GM21619 (cell line): ENCODE results near the gene HELZ.
"Not testable (repeated sequence)": the region's sequence is repeated elsewhere in the genome, so short reads cannot be mapped to it uniquely, and the experiment has no call there.

ENCODE experiments used
- ATAC-seq: cut with Tn5 transposase; IDR thresholded peaks from one replicate; pipeline ENCODE4 v1.9.1; 2021; ENCODE audit not compliant: unreplicated experiment

Gene HELZ

GRCh38 chr17:67271187-67271586 lies 26.2 kb upstream of the HELZ start:
- not testable (repeated sequence) for ATAC-seq

GRCh38 chr17:67270416-67270815 lies 25.4 kb upstream of the HELZ start:
- ATAC-seq, result no peak

GRCh38 chr17:67266496-67266895 lies 21.5 kb upstream of the HELZ start:
- ATAC-seq, result no peak

- ATAC-seq, result no peak
Measured at GRCh38 chr17:67265436-67266019, 20.5 kb upstream of the HELZ start.

GRCh38 chr17:67262435-67263117 lies 17.6 kb upstream of the HELZ start:
- no peak for ATAC-seq

GRCh38 chr17:67260170-67260987 lies 15.4 kb upstream of the HELZ start:
- no peak for ATAC-seq

GRCh38 chr17:67258821-67259468 lies 13.9 kb upstream of the HELZ start:
- ATAC-seq, result no peak

- no peak for ATAC-seq
Measured at GRCh38 chr17:67256075-67256732, 11.2 kb upstream of the HELZ start.

GRCh38 chr17:67253384-67253783 lies 8.4 kb upstream of the HELZ start:
- no peak for ATAC-seq

GRCh38 chr17:67251586-67251985 lies 6.6 kb upstream of the HELZ start:
- not testable (repeated sequence) for ATAC-seq

- no peak for ATAC-seq
Measured at GRCh38 chr17:67248291-67248690, 3.3 kb upstream of the HELZ start.

- no peak for ATAC-seq
Measured at GRCh38 chr17:67247416-67247900, 2.5 kb upstream of the HELZ start.

- ATAC-seq, result peak; percentile 61
Measured at GRCh38 chr17:67246653-67247415, 1.8 kb upstream of the HELZ start.

GRCh38 chr17:67246403-67246652 lies 1.3 kb upstream of the HELZ start:
- ATAC-seq, result peak; percentile 2

- ATAC-seq, result no peak
Measured at GRCh38 chr17:67245694-67246402, 852 bp upstream of the HELZ start.

- ATAC-seq, result no peak
Measured at GRCh38 chr17:67244431-67245072, 444 bp downstream of the HELZ start.

- ATAC-seq, result no peak
Measured at GRCh38 chr17:67243284-67243683, 1.7 kb downstream of the HELZ start.

- ATAC-seq, result no peak
Measured at GRCh38 chr17:67241719-67242341, 3.2 kb downstream of the HELZ start.

GRCh38 chr17:67239597-67239996 lies 5.4 kb downstream of the HELZ start:
- ATAC-seq, result no peak
